Cardiac septum (tissue), 1 donor: ENCODE measurements around the gene TNS3. TPM values are rescaled to one million over a fixed set of nuclear protein-coding genes. Genes with fewer than 3 reads are reported as not detected.

Experiments
- DNase-seq: peaks from one replicate; pipeline ENCODE4 v3.0.0-alpha.2; 2020; ENCODE audit warnings: low spot score
- intact Hi-C: fragments of 100-400 bp; cut with DNase I; formaldehyde crosslinking; loops from one replicate; pipeline ENCODE4 v1.14.0; 2022
- total RNA-seq: library from RNA; stranded (reverse); fragmentation: NEBNext Ultra II Directional; extraction: Animal tissue kit (Norgen Biotek cat#: 25700); gene quantifications from one replicate; pipeline ENCODE4 v1.2.1, GENCODE V29; 2021
- donor health status: DM: no; HTN: no; CAD: no.

Gene TNS3
- total RNA-seq, 1 donor from 2014 or later, result 29.0 TPM

- intact Hi-C loops, result no loop called here
- no peak for DNase-seq
Observed at GRCh38 chr7:47428768-47429472, 153.0 kb downstream of the TNS3 start.

- DNase-seq, result peak; percentile 58
- intact Hi-C loops, result no loop called here
Observed at GRCh38 chr7:47428052-47428767, 153.7 kb downstream of the TNS3 start.

GRCh38 chr7:47427051-47427643 is 154.8 kb downstream of the TNS3 start:
- intact Hi-C loops, result no loop called here
- DNase-seq, result no peak

- intact Hi-C loops, result no loop called here
Observed at GRCh38 chr7:47424523-47424922, 157.4 kb downstream of the TNS3 start.

GRCh38 chr7:47423196-47423595 is 158.7 kb downstream of the TNS3 start:
- no peak for DNase-seq
- intact Hi-C loops, result no loop called here

More at GRCh38 chr7:47424523-47424922, 157.4 kb downstream of the TNS3 start:
- DNase-seq, result no peak

- no peak for DNase-seq
- intact Hi-C loops, result no loop called here
Observed at GRCh38 chr7:47422611-47423010, 159.3 kb downstream of the TNS3 start.

GRCh38 chr7:47421456-47421855 is 160.5 kb downstream of the TNS3 start:
- no peak for DNase-seq
- intact Hi-C loops, result no loop called here

GRCh38 chr7:47420122-47420780 is 161.7 kb downstream of the TNS3 start:
- peak; percentile 47 for DNase-seq
- intact Hi-C loops, result no loop called here

GRCh38 chr7:47419471-47419870 is 162.4 kb downstream of the TNS3 start:
- DNase-seq, result peak; percentile 44
- intact Hi-C loops, result no loop called here

GRCh38 chr7:47418601-47419309 is 163.2 kb downstream of the TNS3 start:
- intact Hi-C loops, result no loop called here
- peak; percentile 29 for DNase-seq

GRCh38 chr7:47416492-47417480 is 165.1 kb downstream of the TNS3 start:
- intact Hi-C loops, result no loop called here
- DNase-seq, result peak; percentile 55

GRCh38 chr7:47415318-47416212 is 166.3 kb downstream of the TNS3 start:
- peak; percentile 69 for DNase-seq
- intact Hi-C loops, result no loop called here

GRCh38 chr7:47414342-47415317 is 167.3 kb downstream of the TNS3 start:
- intact Hi-C loops, result no loop called here
- DNase-seq, result peak; percentile 57

- DNase-seq, result peak; percentile 69
- intact Hi-C loops, result no loop called here
Observed at GRCh38 chr7:47413526-47414341, 168.2 kb downstream of the TNS3 start.

- DNase-seq, result no peak
- intact Hi-C loops, result no loop called here
Observed at GRCh38 chr7:47411901-47412300, 170.0 kb downstream of the TNS3 start.
